Lower leg skin (tissue), 4 donors: ENCODE results near the gene WNT2B. TPM values are rescaled to one million over a fixed set of nuclear protein-coding genes. Genes with fewer than 3 reads are reported as not detected.

ENCODE experiments used
- DNase-seq, 2 donors: peaks; one replicate each; pipeline ENCODE4 v3.0.0-alpha.2; 2019; ENCODE audit warnings: low spot score in 2 of 2
- H3K4me3 ChIP-seq: fragments of 200-600 bp; sonication (generic); 2 replicates; pipeline ENCODE4 v1.5.1; 2017; ENCODE audit warnings: mild to moderate bottlenecking, low read depth; ENCODE audit not compliant: poor library complexity, severe bottlenecking
- POLR2A ChIP-seq, 2 donors: fragments of 450-650 bp; IDR thresholded peaks; one replicate each; pipeline ENCODE4 v1.6.1; 2016 to 2017; ENCODE audit warnings: antibody characterized with exemption in 2 of 2, mild to moderate bottlenecking in 1 of 2, moderate library complexity in 1 of 2
- WGBS, 2 donors: methylation state at CpG; one replicate each; pipeline ENCODE4 v1.1.5; 2018; 5-methylcytosine and 5-hydroxymethylcytosine counted together
- intact Hi-C: fragments of 100-400 bp; cut with DNase I; formaldehyde crosslinking; loops from one replicate; pipeline ENCODE4 v1.15.0; 2023; ENCODE audit warnings: low total_unique reads
- total RNA-seq, 4 donors: library from RNA; depleted of rRNA; stranded (reverse); fragments of >200 nt; gene quantifications; one replicate each; pipeline ENCODE4 v1.1.0, GENCODE V29; 2016
- TF ChIP-seq, protein P1 (sequence below), 3 donors: fragments of 450-650 bp; IDR thresholded peaks; one replicate each; pipeline ENCODE4 v1.5.1; 2016; ENCODE audit warnings: antibody characterized with exemption in 3 of 3, mild to moderate bottlenecking in 3 of 3, moderate library complexity in 2 of 3

Gene WNT2B
- total RNA-seq, 4 donors from 2014 or later: 20.2 to 37.7 (median 23.4) TPM

DNA sequence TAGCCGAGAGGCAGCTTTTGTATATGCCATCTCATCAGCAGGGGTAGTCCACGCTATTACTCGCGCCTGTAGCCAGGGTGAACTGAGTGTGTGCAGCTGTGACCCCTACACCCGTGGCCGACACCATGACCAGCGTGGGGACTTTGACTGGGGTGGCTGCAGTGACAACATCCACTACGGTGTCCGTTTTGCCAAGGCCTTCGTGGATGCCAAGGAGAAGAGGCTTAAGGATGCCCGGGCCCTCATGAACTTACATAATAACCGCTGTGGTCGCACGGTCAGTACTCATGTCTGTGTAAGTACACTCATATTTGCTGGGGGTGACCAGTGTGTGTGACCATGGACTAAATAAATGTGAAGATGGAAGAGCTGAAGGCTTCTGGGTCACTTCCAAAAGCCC is 7.4 kb downstream of the WNT2B start:
- no peak for TF ChIP-seq POLR2A (IDR thresholded peaks at IDR 0.05)
- TF ChIP-seq, protein P1, sequence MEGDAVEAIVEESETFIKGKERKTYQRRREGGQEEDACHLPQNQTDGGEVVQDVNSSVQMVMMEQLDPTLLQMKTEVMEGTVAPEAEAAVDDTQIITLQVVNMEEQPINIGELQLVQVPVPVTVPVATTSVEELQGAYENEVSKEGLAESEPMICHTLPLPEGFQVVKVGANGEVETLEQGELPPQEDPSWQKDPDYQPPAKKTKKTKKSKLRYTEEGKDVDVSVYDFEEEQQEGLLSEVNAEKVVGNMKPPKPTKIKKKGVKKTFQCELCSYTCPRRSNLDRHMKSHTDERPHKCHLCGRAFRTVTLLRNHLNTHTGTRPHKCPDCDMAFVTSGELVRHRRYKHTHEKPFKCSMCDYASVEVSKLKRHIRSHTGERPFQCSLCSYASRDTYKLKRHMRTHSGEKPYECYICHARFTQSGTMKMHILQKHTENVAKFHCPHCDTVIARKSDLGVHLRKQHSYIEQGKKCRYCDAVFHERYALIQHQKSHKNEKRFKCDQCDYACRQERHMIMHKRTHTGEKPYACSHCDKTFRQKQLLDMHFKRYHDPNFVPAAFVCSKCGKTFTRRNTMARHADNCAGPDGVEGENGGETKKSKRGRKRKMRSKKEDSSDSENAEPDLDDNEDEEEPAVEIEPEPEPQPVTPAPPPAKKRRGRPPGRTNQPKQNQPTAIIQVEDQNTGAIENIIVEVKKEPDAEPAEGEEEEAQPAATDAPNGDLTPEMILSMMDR (IDR thresholded peaks at IDR 0.05): no peak
- intact Hi-C loops: no loop called here
- WGBS, 2 donors: 91 to 98% methylated on average over 14 of the region's 14 CpGs
- no peak for DNase-seq
- no peak overlapping the region for H3K4me3 ChIP-seq

DNA sequence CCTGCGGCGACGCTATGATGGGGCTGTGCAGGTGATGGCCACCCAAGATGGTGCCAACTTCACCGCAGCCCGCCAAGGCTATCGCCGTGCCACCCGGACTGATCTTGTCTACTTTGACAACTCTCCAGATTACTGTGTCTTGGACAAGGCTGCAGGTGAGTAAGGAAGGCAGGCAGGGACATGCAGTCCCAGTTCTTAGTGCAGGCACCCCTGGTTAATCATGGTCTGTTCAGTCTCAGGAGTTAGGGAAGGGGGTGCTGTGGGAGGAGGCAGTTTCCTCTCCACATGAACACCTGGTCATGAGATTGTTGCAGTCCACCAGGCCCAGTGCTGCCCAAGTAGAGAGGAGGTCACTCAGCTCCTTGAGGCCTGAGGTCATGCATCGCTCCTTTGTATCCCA is 8.5 kb downstream of the WNT2B start:
- WGBS, 2 donors: 65 to 79% methylated on average over 9 of the region's 9 CpGs
- DNase-seq: no peak
- intact Hi-C loops: no loop called here
- no peak overlapping the region for H3K4me3 ChIP-seq
- TF ChIP-seq POLR2A (IDR thresholded peaks at IDR 0.05): no peak
- TF ChIP-seq, protein P1 (IDR thresholded peaks at IDR 0.05): no peak

DNA sequence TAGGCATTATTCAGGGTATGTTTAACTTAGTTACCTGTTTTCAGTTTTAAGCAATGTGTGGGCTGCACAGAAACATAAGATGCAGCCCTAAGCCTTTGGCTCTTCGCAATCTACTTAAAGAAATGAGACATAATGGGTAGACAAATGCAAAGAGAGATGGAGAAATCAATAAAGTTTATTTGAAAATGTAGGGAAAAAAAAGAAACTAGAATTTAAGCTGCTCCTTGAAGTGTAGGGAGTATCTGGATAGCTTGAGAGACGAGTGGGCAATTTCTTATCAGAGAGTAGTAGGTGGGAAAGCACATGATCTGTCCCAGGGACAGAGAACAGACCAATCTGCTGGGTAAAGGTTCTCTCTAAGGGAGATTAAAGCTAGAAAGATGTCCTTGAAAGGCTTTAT is 8.9 kb downstream of the WNT2B start:
- no peak for TF ChIP-seq POLR2A (IDR thresholded peaks at IDR 0.05)
- TF ChIP-seq, protein P1 (IDR thresholded peaks at IDR 0.05): no peak
- WGBS, 2 donors: 89 to 92% methylated on average over 2 of the region's 2 CpGs
- intact Hi-C loops: no loop called here
- no peak overlapping the region for H3K4me3 ChIP-seq
- no peak for DNase-seq

DNA sequence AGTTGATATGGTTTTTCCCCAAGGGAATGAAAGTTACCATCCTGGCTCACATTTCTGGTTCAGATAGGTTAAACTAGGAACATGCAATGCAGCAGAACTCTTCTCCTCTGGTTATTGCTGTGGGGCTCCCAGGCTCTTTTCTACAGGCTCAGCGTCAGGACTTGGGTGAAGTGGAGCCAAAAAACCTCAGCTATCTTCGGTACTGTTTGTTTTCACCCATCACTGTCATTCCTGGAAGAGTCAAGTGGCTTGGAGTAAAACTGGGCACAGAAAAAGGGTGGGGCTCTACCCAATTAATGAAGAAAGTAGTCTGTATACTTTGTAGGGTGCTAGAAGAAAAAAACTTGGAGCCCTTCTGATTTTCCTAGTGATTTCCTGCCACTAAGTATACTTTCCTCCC is 9.4 kb downstream of the WNT2B start:
- intact Hi-C loops: no loop called here
- no peak overlapping the region for H3K4me3 ChIP-seq
- WGBS, 2 donors: 65% methylated on average over 2 of the region's 2 CpGs
- TF ChIP-seq POLR2A (IDR thresholded peaks at IDR 0.05): no peak
- TF ChIP-seq, protein P1 (IDR thresholded peaks at IDR 0.05): no peak
- DNase-seq: no peak

DNA sequence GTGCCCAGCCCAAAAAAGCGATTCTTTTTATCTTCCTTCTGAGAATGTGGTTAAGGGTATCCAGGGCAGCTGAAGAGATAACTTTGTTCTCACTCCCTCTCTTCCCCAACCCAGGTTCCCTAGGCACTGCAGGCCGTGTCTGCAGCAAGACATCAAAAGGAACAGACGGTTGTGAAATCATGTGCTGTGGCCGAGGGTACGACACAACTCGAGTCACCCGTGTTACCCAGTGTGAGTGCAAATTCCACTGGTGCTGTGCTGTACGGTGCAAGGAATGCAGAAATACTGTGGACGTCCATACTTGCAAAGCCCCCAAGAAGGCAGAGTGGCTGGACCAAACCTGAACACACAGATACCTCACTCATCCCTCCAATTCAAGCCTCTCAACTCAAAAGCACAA is 11.4 kb downstream of the WNT2B start:
- 88 to 93% methylated on average over 9 of the region's 9 CpGs for WGBS, 2 donors
- no peak overlapping the region for H3K4me3 ChIP-seq
- TF ChIP-seq, protein P1 (IDR thresholded peaks at IDR 0.05): no peak
- no peak for TF ChIP-seq POLR2A (IDR thresholded peaks at IDR 0.05)
- no peak for DNase-seq
- intact Hi-C loops: no loop called here

DNA sequence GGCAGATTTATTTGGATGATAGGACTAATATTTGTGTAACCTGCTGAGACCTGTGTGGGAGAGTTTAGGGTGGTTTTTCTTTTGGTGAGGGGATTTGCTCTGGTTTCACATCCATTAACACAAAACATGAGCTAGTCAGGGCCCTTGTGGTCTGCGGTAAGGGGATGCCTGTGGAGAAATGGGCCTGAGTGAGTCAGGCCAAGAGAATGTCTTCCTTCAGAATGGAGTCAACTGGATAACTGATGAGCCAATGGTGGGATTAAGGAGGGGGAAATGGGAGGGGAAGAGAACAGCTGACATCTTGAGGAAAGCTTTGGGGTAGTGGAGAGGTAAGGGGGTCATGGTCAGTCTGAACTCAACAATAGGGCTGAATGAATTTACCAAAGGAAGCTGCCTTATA is 13.9 kb downstream of the WNT2B start:
- intact Hi-C loops: no loop called here
- no peak for DNase-seq
- TF ChIP-seq, protein P1 (IDR thresholded peaks at IDR 0.05): no peak
- TF ChIP-seq POLR2A (IDR thresholded peaks at IDR 0.05): no peak
- no peak overlapping the region for H3K4me3 ChIP-seq
- 86 to 100% methylated on average over 1 of the region's 1 CpG for WGBS, 2 donors
